HCT116 (cell line): Measurements from ENCODE around the gene PSME1.

Source experiments
- CEBPB ChIP-seq: IDR thresholded peaks from 2 replicates; pipeline ENCODE4 v1.6.1; 2012; ENCODE audit warnings: low read depth
- EZH2 ChIP-seq: fragments of 200-600 bp; sonication (generic); IDR thresholded peaks from 2 replicates; pipeline ENCODE4 v1.6.1; 2017; ENCODE audit warnings: antibody characterized with exemption, mixed run types
- EZH2phosphoT487 ChIP-seq: fragments of 200-600 bp; IDR thresholded peaks from 2 replicates; pipeline ENCODE4 v1.6.1; 2018; ENCODE audit warnings: antibody characterized with exemption, borderline replicate concordance
- JUND ChIP-seq: IDR thresholded peaks from 2 replicates; pipeline ENCODE4 v1.6.1; 2012
- POLR2A ChIP-seq: IDR thresholded peaks from 2 replicates; pipeline ENCODE4 v1.7.0; 2011; ENCODE audit warnings: borderline replicate concordance; ENCODE audit not compliant: insufficient read depth, insufficient read length; ENCODE audit errors: extremely low read depth
- RAD21 ChIP-seq: IDR thresholded peaks from 2 replicates; pipeline ENCODE4 v1.6.1; 2012; ENCODE audit warnings: low read depth, mild to moderate bottlenecking
- SIN3A ChIP-seq: IDR thresholded peaks from 2 replicates; pipeline ENCODE4 v1.6.1; 2012; ENCODE audit warnings: low read depth
- SRF ChIP-seq: IDR thresholded peaks from 2 replicates; pipeline ENCODE4 v1.6.1; 2012; ENCODE audit warnings: low read depth
- TCF7L2 ChIP-seq: IDR thresholded peaks from 2 replicates; pipeline ENCODE4 v1.7.0; 2011; ENCODE audit warnings: borderline replicate concordance, inconsistent platforms; ENCODE audit not compliant: insufficient read depth, insufficient read length; ENCODE audit errors: extremely low read depth
- TF ChIP-seq, protein P1 (sequence below), 3 experiments: fragments of 200-600 bp in 1 of 3; sonication (generic) in 1 of 3; IDR thresholded peaks in 2 of 3; conservative IDR thresholded peaks in 1 of 3; 2 replicates each; pipeline ENCODE4 v1.5.1; 2012 to 2017; ENCODE audit warnings: low read depth in 2 of 3, low read length in 2 of 3, antibody characterized with exemption in 1 of 3, borderline replicate concordance in 1 of 3, control low read depth in 1 of 3, mild to moderate bottlenecking in 1 of 3, mixed read lengths in 1 of 3, mixed run types in 1 of 3, moderate library complexity in 1 of 3; ENCODE audit not compliant: insufficient read depth in 1 of 3
- TF ChIP-seq, protein P2 (sequence below): IDR thresholded peaks from 2 replicates; pipeline ENCODE4 v1.6.1; 2012
- TF ChIP-seq, protein P3 (sequence below): IDR thresholded peaks from 2 replicates; pipeline ENCODE4 v1.6.1; 2012
- TF ChIP-seq, protein P4 (sequence below): IDR thresholded peaks from 2 replicates; pipeline ENCODE4 v1.6.1; 2011; ENCODE audit warnings: mild to moderate bottlenecking, low read length, moderate library complexity; ENCODE audit not compliant: insufficient replicate concordance; ENCODE audit errors: extremely low read depth

DNA sequence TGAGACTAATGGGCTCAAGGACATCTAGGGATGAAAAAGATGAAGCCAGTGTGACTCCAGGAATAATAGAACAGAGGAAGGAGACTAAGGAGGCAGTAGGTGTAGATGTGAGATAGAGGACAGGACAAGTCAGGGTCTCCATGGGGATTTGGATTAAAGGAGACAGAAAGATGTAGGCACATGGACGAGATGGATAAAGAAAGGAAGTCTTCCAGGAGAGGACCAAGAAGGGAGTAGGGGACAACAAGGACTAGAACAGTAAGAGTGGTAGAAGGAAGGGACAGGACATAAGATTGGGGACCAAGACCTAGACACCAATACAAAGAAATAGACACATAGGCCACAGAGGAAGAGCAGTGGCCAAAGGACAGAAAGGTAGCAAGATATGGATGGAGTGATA is 49.0 kb upstream of the PSME1 start:
- TF ChIP-seq, protein P1, sequence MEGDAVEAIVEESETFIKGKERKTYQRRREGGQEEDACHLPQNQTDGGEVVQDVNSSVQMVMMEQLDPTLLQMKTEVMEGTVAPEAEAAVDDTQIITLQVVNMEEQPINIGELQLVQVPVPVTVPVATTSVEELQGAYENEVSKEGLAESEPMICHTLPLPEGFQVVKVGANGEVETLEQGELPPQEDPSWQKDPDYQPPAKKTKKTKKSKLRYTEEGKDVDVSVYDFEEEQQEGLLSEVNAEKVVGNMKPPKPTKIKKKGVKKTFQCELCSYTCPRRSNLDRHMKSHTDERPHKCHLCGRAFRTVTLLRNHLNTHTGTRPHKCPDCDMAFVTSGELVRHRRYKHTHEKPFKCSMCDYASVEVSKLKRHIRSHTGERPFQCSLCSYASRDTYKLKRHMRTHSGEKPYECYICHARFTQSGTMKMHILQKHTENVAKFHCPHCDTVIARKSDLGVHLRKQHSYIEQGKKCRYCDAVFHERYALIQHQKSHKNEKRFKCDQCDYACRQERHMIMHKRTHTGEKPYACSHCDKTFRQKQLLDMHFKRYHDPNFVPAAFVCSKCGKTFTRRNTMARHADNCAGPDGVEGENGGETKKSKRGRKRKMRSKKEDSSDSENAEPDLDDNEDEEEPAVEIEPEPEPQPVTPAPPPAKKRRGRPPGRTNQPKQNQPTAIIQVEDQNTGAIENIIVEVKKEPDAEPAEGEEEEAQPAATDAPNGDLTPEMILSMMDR (IDR thresholded peaks at IDR 0.05 in 2 of 3, conservative IDR thresholded peaks at IDR 0.05 in 1 of 3; ENCODE audit: borderline replicate concordance in 1 of 3, insufficient read depth in 1 of 3, low read depth in 2 of 3, low read length in 2 of 3) = no peak
- TF ChIP-seq CEBPB (no peak), EZH2 (no peak), RAD21 (no peak), POLR2A (no peak), JUND (no peak), SRF (no peak), SIN3A (no peak), EZH2phosphoT487 (no peak), TCF7L2 (no peak)
- TF ChIP-seq, protein P2, sequence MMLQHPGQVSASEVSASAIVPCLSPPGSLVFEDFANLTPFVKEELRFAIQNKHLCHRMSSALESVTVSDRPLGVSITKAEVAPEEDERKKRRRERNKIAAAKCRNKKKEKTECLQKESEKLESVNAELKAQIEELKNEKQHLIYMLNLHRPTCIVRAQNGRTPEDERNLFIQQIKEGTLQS = no peak
- TF ChIP-seq, protein P3, sequence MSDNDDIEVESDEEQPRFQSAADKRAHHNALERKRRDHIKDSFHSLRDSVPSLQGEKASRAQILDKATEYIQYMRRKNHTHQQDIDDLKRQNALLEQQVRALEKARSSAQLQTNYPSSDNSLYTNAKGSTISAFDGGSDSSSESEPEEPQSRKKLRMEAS = no peak
- TF ChIP-seq, protein P4, sequence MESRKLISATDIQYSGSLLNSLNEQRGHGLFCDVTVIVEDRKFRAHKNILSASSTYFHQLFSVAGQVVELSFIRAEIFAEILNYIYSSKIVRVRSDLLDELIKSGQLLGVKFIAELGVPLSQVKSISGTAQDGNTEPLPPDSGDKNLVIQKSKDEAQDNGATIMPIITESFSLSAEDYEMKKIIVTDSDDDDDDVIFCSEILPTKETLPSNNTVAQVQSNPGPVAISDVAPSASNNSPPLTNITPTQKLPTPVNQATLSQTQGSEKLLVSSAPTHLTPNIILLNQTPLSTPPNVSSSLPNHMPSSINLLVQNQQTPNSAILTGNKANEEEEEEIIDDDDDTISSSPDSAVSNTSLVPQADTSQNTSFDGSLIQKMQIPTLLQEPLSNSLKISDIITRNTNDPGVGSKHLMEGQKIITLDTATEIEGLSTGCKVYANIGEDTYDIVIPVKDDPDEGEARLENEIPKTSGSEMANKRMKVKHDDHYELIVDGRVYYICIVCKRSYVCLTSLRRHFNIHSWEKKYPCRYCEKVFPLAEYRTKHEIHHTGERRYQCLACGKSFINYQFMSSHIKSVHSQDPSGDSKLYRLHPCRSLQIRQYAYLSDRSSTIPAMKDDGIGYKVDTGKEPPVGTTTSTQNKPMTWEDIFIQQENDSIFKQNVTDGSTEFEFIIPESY = no peak
